HG02973 (cell line): Measurements from ENCODE around the gene UBAC2.
"Not testable (repeated sequence)": the region's sequence is repeated elsewhere in the genome, so short reads cannot be mapped to it uniquely, and the experiment has no call there.

Experiments used
- ATAC-seq: cut with Tn5 transposase; IDR thresholded peaks from one replicate; pipeline ENCODE4 v1.9.1; 2021; ENCODE audit warnings: moderate library complexity; ENCODE audit not compliant: unreplicated experiment

UBAC2 gene

DNA sequence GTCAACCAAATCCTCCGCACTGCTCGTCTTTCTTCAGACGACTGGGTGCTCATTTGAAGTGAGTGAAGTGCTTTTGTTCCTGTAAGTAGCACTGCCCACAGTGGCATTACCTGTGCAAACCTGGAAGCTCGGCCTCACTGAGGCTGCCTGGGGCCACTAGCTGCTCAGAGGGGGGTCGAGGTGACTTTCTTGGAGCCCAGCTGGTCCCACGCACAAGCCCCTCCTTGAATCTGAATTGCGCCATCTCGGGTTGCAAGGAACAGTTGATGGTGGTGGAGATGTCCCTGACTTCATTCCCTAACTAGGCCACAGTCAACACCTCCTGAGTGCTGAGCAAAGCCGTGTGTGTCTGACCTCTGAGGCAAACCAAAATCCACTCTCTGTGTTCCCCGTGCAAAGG is 185.8 kb downstream of the UBAC2 start:
- ATAC-seq: no peak

DNA sequence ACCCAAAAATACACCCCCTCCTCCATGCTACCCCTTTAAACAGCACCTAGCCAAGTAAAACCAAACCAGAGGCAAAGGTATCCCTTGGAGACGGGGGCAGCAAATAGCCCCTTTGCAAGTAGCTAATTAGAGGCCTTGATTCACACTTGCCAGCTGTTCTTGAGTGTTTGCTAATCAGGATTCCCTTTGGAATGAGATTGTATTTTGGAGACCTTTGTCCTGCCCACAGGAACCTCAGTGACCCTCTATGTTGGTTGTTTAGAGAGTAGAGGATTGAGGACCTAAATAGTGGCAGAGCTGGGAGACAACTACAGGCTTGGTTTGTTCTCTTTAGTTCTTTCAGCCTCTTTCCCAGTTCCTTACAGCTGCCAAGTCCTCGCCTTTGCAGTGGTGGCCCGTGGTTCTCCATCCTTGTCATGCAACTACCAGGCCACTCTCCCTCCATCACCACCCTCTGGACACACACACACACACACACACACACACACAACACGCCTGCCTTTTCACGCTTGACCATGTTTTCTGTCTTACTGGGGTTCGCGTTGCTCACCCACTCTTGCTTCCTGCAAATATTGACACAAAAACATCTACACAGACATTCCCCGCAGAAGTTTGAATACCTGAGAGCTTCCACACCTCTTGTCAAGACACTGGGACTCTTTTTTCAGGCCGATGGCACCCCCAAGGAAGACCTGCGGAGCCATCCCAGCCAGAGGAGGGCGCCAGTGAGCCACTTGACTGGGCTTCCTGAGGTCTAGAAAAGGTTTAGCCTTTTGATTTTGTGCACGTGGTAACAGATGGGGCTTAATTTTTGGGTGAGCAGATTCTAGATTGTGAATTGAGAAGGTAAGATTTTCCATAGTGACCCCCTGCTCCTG is 186.5 kb downstream of the UBAC2 start:
- ATAC-seq: peak; percentile 59

DNA sequence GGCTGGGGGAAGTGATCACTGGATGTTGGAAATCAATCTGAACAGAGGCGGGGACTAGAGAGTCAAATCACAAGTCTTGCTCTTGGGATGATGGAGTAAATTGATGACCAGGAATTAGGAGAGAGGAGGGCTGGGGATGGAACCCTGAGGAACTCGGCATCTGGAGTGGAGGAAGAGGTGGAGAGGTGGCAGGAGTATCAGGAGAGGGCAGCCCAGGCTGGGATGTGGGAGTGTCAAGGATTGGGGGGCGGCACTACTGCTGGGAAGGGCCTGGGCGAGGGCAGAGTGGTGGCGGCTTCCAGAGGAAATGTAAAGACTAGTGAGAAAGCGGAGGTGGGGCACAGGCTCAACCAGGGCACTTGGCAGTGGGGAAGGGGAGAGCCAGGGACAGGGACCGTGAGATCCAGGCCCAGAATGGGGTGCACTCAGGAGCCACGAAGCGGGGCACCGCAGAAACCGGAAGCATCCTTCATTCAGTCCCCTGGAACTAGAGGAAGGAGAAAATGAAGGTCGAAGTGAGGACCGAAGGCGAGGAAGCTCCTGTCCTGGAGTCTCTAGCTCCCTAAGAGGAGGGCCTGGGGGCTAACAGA is 187.8 kb downstream of the UBAC2 start:
- ATAC-seq: no peak

DNA sequence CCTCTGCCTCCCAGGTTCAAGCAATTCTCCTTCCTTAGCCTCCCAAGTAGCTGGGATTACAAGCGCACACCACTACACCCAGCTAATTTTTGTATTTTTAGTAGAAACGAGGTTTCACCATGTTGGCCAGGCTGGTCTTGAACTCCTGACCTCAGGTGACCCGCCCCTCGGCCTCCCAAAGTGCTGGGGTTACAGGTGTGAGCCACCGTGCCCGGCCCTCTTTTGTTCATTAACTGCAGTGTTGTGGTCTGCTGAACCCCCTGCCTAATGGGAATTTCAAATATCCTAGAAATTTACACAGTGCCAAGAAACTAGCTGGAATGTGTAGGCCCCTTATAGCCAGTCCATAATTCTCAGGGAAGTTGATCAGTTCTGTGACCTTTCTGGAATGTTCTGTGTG is 188.4 kb downstream of the UBAC2 start:
- not testable (repeated sequence) for ATAC-seq

DNA sequence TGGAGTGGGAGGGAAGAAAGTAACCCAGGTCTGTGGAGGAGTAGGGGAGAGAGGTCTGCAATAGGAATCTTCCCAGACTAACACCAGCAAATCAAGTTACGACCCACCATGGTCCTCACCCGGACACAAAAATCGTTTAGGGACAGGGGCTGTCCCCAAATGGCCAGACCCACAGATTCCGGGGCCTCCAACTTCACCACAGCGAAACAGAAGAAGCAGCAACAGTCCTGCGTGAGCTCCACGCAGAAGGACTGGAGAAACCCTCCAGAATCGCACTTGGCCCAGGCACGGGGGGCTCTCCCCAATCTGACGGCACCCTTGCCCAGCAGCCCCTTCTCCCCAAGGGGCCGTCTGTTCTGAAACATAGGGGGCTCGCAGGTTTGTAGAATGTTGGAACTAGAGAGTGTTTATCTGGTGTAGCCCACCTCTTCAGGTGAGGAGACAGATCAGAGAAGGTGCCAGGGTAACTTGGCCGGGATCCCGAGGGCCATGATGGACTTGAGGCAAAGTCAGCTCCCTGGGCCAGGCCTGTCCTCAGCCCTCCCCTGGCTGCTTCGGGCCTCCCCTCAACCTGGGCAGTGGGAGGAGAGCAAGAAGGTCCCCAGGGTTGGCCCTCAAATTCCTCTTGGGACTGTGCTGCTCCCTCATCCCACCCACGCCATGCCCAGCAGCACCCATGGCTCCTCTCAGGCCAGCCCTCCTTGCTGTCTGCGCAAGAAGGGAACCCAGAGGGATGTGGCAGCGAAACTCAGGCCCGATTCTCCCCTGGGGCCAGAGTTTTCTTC is 189.1 kb downstream of the UBAC2 start:
- no peak for ATAC-seq

DNA sequence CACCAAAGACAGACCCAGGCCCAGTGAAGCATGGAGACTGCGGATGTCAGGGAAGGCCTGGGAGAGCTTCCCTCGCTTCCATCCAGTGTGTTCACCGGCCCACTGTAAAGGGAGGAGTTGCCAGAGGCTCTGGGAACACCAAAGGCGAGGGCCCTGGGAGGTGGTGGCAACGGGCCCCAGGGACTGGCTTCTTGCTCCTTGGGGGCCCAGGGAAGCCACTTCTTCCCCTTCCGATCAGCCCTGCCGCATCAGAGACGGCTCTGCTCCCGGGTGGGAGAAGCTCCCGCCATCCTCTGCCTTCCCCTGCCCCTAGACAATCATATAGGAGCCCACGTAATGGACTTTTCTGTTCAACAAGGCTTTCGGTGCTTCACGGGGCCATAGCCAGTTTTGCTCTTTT is 189.9 kb downstream of the UBAC2 start:
- ATAC-seq: no peak

DNA sequence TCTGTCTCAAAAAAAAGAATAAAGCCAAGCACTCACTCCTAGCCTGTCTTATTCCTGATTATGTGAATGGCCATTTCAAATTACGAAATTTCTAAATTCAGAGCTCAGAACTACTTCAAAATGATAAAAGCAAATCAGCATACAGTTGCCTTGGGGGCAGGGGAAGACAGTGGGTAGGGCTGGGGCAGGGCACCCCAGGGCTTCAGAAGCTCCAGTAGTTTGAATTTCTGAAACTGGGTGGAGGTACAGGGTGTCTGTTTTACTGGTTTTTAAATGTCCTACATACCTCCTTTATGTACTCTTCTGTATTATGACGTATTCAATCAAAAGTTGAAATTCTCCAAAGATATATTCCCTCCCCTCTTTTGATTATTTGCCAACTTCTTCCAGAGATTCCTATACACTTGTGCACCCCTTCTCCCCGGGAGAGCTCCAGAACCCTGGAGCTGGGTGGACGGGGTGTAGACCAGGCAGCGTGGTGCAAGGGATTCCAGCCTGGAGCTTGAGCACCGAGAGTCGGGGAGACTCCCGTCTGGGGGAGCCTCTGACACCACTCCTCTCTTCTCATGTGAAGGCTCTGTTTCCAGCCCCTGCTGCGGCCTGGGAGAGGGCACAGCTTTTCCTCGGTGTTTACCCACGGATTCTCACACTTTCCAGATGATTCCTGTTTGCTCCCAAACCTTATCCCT is 191.3 kb downstream of the UBAC2 start:
- no peak for ATAC-seq

DNA sequence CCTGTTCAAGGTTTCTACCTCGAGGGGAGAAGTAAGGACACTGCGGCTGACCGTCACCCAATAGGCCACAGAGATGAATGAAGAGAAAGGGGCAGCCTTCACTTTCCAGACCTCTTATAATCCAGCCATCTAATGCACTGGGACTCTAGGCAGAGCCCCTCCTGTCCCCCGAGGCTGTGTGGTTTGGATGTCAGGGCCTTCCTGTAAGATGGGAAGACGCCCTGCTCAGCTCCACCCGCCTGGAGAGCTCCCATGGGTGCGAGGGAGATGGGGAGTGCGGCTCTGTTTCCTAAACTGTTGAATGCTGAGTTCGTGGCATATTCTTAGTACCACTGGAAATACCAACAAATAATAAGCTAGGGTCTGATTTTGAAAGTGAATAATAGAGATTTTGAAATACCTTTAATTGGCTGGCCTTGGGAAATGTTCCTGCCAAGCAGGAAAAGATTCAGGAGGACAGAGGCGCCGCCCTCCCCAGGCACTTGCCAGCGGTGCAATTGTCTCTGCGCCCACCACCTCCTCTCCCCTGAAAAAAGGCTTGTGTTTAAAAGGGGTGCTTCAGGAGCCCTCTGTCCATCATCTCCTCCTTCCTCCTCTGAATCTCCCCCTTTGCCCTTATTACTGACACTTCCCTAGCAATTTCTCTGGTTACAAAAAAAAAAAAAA is 191.9 kb downstream of the UBAC2 start:
- ATAC-seq: no peak

DNA sequence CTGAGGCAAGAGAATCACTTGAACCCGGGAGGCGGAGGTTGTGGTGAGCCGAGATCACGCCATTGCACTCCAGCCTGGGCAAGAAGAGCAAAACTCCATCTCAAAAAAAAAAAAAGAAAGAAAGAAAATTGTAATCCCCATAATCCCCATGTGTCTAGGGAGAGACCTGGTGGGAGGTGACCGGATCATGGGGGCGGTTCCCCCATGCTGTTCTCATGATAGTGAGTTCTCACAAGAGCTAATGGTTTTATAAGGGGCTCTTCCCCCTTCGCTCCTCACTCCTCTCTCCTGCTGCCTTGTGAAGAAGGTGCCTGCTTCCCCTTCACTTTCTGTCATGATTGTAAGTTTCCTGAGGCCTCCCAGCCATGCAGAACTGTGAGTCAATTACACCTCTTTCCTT is 192.7 kb downstream of the UBAC2 start:
- ATAC-seq: not testable (repeated sequence)

DNA sequence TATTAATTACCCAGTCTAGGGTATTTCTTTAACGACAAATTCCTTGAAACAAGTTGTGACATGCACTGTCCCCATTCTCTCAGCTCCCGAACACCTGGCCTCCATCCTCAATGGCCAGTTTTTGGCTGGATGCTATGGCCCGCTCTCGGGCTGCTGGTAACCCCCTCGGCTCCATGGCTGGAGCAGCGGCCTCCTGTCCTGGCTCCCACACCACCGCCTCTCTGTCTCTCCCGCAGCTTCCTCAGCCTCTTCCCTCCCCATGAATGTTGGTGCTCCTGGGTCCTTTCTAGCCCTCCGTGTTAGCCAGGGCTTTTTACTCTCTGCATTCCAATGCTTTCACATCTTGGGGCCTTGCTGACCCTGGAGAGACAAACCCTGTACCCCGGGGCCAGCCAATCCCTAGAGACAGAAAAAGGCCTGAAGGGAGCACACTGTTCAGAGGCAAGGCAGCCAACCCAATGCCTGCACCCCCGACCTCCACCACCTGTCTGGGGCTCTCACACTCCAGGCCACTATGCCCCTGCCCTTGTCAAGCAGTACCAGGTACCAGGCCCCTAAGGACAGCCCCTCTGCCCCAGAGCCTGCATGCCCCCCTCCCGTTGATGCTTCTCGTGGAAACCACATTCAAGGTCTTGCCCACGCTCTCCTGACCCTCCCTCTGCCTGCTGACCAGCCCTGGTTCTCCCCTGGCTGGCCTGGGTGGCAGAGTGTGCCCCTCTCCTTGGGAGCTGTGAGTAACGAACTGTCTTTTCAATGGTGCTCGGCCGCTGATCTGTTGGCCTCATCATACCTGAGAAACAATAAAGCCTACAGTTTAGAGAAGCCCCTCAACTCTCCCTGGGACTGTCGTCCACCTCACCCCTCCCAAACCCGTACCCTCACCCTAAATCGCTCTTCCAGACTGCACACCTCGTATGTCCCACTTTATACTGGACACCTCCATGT is 193.4 kb downstream of the UBAC2 start:
- ATAC-seq: no peak

DNA sequence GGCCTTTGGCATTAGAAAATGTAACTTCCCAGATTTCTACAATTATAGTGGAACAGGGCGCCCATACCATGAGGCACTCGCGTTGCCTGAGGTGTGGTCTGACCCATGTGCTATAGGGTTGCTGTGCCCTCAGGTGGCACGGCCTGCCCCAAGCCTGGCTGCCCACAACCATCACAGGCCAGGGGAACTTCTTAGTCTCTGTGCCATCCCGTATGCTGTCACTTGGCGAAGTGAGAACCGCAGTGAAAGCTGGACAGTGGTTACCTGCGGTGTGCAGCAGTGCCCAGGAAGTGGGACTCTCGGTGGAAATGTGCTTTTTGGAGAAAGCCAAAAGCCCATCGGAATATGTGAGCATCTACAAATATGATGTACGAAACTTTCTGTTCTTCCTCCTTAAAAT is 194.8 kb downstream of the UBAC2 start:
- no peak for ATAC-seq

DNA sequence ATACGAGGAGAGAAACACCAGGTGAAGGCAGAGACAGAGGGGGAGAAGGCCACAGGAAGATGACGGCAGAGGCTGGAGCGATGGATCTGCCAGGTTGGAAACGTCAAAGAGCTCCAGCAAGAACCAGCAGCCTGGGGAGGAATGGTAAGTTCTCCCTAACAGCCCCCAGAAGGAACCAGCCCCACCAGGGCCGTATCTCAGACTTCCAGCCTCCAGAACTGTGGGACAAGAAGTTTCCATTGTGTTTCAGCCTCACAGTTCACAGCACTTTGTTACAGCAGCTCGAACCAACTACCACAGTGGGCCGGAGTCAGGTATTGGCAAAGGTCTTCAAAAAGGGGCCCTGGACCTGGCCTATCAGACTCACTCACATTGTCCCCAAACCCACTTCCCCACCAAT is 195.8 kb downstream of the UBAC2 start:
- no peak for ATAC-seq

DNA sequence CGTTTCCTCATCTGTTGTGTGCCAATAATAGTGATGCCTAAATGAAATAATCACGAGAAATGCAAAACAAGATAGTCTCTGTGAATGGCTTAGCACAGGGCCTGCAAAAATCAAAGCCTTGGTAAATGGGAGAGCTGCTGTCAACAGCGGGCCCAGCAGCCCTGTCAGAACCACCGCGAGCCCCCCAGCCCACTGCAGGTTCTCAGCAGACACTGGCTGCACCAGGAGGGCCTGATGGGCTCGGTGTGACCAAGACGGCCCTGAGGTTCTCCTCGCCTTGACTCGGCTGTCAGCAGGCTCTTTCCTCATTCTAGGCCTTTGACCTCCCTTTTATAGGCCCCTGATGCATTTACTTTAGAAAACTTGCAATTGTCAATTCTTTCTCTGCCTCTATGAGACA is 197.4 kb downstream of the UBAC2 start:
- no peak for ATAC-seq

DNA sequence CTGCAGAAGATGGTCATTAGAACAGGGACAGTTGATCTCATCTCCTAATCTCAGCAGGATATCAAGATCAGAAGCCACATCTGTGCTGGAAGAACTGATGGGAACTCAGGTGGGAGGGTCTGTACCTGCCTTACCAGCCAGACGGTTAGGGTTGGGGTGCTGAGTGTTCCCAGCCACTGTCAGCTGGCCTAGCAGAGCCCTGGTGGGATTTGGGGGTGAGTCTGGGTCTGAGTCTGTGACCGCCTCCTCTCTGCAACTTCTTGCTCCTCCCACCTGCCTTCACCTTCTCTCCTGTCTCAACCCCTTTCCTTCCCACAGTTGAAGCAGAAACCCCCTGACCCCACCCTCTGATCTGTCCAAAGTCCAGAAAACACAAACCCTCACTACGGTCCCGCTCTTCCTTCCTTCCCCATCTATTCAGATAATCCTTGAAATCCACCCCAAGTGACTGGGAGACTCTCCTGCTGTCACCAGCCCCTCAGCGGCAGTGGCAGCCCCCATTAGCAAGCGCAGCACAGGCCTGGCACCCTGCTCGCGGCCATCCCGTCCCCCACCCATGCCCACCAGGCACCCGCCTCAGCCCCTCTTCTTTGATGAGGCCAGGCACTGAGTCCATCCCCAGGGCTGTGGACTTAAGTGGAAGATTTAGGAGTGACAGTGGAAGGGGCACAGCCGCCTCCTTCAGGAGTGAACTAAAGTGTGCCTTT is 198.4 kb downstream of the UBAC2 start:
- ATAC-seq: no peak

DNA sequence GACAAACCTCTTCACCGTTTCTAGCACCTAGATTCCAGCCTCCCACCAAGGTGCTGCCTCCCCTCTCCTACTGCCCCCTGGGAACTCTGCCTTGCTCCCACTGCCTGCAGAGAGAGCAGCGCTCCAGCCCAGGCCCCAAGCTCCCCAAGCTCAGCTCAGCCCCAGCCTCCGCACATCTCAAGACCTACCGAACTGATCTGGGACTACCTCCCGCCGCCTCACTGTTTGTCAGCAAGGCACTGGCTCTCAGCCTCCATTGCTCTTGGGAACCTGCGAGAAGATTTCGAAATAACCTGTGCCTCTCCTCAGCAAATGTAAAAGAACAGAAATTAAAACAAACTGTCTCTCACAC is 198.9 kb downstream of the UBAC2 start:
- ATAC-seq: no peak

DNA sequence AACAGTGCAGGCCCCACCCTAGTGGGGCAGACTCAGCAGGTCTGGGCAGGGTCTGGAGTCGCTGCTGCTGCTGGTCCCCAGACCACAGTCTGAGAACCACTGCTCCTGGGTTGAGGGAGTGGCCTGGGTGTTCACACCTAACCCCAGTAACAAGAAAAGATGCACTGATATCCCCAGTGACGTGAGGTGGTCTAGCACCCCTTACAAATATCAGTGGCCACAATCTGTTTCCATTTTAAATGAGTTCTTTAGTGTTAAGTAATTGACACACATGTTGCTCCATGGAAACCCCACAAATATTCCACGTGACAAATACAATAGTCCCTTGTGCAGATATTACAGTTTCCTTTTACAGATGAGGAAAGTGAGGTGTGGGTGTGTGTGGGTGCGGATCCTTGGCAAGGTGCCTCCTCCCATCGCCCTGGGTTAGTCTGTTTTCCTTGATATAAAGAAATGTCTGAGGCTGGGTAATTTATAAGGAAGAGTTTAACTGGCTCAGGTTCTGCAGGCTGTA is 202.9 kb downstream of the UBAC2 start:
- no peak for ATAC-seq

DNA sequence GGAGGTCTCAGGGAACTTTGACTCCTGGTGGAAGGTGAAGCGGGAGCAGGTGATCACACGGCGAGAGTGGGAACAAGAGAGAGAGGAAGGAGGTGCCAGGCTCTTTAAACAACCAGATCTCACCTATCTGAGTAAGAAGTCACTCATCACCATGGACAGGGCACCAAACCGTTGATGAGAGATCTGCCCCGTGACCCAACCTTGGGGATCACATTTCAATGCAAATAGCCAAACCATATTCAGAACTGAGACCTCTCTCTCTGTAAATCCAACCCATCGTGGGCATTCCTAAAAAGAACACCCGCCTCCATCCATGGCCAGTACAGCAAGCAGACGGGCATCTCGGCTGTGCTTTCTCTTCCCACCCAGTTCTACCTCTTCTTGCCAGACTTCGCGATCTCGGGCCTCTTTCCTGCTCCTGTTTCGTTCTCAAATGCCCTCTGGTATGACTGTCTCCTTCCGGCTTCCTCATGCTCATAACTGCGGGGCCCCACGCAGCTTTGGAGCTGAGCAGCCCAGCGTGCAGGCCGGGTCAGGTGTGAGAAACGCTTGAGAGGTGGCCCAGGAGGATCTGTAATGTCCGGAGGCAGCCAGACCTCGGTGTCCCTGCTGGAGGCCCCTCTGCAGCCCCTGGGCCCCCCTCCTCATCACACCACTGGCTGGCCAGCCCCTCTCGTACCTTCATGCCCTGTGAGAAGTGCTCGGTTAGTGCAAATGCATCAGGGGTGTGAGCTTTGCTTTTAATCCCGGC is 203.5 kb downstream of the UBAC2 start:
- no peak for ATAC-seq

DNA sequence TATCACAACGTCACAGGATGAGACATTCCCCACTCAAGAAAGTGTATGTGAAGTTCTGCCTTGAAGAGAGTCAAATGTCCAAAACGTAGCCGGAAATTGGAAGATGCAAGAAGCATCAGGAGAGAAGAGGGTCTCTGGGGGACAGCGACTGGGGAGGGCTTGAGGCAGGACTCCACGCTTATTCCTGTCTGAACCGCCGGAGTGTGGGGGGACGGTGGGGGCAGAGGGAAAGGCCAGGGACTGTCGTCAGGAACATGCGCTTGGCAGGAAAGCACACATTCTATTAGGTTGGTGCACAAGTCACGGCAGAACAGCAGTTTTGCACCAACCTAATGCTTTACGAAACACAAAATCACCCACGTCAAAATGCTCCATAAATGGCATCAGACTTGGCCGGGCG is 205.3 kb downstream of the UBAC2 start:
- no peak for ATAC-seq
